Dedifferentiated amniotic fluid mesenchymal stem cell (primary cell): ENCODE measurements around the gene PAFAH1B1.
"Not testable (repeated sequence)": the region's sequence is repeated elsewhere in the genome, so short reads cannot be mapped to it uniquely, and the experiment has no call there.

Source experiments
- DNase-seq: peaks from one replicate; pipeline ENCODE4 v3.0.0-alpha.2; 2016; ENCODE audit errors: extremely low spot score

Gene PAFAH1B1

DNA sequence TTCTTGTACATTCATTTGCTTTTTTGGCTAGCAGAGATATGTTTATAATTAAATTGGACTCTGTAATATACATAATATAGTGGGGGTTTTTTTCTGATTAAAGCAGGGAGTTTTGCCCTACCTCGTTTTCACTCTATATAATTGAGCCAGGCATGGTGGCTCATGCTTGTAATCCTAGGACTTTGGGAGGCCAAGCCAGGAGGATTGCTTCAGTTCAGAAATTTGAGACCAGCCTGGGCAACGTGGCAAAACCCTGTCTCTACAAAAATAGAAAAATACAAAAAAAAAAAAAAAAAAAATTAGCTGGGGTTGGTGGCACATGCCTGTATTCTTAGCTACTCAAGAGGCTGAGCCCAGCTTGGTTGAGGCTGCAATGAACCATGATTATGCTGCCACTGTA lies 42.2 kb downstream of the PAFAH1B1 start:
- DNase-seq: no peak

DNA sequence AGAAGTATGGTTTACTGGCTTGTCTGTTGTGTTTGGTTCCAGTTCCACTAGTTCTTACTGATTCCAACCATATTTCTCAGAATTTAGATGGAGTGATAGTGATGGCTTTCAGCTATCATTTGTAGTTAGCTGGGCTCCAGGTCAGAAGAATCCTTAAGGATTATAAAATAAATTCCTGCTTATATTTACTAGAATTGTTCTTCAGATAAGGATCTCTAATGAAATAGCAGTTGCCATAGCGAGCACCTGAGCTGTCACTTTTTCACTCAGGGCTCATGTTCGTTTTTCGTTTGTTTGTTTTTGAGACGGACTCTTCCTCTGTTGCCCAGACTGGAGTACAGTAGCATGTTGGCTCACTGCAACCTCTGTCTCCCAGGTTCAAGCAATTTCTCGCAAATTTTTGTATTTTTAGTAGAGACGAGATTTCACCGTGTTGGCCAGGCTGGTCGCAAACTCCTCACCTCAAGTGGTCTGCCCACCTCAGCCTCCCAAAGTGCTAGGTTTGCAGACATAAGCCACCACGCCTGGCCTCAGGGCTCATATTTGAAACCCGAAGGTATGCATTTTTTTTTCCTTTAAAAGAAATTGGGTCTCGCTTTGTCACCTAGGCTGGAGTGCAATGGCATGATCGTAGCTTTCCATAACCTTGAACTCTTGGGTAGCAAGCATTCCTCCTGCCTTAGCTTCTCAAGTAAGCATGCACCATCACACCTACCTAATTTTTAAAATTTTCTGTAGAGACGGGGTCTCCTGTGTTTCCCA lies 42.9 kb downstream of the PAFAH1B1 start:
- no peak for DNase-seq

DNA sequence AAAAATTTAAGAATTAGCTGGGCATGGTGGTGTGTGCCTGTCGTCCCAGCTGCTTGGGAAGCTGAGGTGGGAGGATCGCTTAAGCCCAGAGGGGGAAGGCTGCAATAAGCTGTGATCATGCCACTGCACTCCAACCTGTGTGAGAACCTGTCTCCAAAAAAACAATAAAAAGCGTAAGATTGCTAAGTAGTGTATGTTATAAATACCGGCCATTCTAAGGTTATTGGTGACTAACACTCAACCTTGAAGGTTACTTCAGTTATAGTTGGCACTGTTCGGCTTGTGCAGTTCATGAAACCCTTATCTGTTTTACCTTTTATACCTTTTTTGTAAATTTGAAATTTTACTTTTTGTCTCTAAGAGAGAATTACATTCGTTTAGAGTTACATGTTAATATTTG lies 44.0 kb downstream of the PAFAH1B1 start:
- DNase-seq: no peak

DNA sequence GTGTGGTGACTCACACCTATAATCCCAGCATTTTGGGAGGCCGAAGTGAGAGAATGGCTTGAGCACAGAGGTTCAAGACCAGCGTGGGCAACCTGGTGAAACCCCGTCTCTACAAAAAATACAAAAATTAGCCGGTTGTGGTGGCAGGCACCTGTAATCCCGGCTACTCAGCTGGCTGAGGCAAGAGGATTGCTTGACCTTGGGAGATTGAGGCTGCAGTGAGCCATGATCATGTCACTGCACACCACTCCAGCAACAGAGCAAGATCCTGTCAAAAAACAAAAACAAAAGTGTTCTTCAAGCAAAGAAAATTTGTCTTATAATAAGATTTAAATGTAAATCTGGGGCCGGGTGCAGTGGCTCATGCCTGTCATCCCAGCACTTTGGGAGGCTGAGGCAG lies 51.5 kb downstream of the PAFAH1B1 start:
- DNase-seq: no peak

DNA sequence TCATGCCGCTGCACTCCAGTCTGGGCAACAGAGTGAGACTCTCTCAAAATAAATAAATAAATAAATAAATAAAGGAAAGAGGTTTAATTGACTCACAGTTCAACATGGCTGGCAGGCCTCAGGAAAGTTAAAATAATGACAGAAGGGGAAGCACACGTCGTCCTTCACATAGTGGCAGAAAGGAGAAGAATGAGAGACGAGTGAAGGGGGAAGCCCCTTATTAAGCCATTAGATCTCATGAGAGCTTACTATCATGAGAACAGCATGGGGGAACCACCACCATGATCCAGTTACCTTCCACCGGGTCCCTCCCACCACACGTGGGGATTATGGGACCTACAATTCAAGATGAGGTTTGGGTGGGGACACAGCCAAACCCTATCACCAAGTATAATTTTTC lies 54.5 kb downstream of the PAFAH1B1 start:
- no peak for DNase-seq

DNA sequence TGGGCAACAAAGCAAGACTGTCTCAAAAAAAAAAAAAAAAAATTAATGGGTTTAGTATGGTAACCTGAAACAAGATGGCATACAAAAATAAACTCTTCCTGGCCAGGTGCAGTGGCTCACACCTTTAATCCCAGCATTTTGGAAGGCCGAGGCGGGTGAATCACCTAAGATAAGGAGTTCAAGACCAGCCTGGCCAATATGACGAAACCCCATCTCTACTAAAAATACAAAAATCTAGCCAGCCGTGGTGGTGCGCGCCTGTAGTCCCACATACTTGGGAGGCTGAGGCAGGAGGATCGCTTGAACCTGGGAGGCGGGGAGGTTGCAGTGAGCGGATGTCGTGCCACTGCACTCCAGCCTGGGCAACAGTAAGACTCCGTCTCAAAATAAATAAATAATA lies 55.7 kb downstream of the PAFAH1B1 start:
- DNase-seq: no peak

DNA sequence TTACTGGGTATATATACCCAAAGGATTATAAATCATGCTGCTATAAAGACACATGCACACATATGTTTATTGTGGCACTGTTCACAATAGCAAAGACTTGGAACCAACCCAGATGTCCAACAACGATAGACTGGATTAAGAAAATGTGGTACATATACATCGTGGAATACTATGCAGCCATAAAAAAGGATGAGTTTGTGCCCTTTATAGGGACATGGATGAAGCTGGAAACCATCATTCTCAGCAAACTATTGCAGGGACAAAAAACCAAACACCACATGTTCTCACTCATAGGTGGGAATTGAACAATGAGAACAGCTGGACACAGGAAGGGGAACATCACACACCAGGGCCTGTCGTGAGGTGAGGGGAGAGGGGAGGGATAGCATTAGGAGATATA lies 59.5 kb downstream of the PAFAH1B1 start:
- not testable (repeated sequence) for DNase-seq

DNA sequence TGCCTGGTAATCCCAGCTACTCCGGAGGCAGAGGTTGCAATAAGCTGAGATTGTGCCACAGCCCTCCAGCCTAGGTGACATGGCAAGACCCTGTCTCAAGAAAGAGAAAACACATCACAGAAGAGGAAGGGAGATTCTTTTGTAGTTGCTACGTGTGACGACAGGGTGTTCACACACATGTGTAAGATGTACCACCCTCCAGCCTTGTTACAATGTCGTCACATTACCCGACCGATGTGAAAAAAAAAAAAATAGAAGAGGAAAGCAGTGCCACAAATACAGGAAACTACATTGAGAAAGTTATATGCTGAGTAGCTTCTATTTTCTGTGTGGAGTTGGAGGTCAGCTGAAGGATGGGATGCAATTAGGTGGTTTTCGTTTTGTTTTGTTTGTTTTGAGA lies 62.1 kb downstream of the PAFAH1B1 start:
- DNase-seq: no peak

DNA sequence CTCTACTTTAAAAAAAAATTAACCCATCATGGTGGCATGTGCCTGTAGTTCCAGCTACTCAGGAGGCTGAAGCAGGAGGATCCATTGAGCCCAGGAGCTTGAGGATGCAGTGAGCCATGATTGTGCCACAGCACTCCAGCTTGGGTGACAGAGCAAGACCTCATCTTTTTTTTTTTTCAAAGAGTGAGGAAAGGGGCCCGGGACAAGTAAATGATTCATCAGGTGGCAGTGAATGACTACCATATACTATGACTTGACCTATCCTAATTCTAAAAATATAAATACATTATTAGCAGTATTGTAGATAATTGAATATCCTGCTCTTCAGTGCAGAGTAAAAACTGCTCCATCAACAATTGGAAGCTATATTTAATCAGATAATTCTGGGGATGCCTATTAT lies 62.8 kb downstream of the PAFAH1B1 start:
- no peak for DNase-seq

DNA sequence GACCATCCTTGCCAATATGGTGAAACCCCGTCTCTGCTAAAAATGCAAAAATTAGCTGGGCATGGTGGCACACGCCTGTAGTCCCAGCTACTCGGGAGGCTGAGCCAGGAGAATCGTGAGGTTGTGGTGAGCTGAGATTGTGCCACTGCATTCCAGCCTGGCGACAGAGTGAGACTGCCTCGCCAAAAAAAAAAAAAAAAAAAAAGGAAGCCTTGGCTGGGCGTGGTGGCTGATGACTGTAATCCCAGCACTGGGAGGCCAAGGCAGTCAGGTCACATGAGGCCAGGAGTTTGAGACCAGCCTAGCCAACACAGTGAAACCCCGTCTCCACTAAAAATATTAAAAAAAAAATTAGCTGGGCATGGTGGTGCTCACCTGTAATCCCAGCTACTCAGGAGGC lies 65.9 kb downstream of the PAFAH1B1 start:
- not testable (repeated sequence) for DNase-seq

DNA sequence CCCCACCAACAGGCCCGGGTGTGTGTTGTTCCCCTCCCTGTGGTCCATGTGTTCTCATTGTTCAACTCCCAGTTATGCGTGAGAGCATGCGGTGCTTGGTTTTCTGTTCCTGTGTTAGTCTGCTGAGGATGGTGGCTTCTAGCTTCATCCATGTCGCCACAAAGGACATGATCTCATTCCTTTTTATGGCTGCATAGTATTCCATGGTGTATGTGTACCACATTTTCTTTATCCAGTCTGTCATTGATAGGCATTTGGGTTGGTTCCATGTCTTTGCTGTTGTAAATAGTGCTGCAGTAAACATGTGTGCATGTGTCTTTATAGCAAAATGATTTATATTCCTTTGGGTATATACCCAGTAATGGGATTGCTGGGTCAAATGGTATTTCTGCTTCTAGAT lies 67.0 kb downstream of the PAFAH1B1 start:
- DNase-seq: not testable (repeated sequence)

DNA sequence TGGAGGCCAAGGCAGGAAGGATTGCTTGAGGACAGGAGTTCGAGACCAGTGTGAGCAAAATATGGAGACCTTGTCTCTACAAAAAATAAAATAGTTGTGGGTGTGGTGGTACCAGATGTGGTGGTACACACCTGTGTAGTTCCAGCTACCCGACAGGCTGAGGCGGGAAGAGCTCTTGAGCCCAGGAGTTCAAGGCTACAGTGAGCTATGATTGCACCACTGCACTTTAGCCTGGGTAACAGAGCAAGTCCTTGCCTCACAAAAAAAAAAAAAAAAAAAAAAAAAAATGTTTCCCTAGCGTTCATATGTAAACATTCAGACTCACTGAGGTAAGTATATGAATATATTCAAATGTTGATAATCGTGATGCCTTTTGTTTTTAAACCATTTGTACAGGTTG lies 78.6 kb downstream of the PAFAH1B1 start:
- DNase-seq: no peak

DNA sequence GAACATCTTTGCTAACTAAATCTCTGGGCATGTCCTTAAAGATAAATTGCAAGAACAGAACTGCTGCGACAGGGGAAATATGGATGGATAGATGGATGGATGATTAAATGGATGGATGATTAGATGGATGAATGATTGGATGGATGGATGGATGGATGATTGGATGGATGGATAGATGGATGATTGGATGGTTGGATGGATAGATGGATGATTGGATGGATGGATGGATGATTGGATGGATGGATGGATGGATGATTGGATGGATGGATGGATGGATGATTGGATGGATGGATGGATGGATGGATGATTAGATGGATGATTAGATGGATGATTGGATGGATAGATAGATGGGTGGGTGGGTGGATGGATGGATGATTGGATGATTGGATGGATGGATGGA lies 85.8 kb downstream of the PAFAH1B1 start:
- not testable (repeated sequence) for DNase-seq

DNA sequence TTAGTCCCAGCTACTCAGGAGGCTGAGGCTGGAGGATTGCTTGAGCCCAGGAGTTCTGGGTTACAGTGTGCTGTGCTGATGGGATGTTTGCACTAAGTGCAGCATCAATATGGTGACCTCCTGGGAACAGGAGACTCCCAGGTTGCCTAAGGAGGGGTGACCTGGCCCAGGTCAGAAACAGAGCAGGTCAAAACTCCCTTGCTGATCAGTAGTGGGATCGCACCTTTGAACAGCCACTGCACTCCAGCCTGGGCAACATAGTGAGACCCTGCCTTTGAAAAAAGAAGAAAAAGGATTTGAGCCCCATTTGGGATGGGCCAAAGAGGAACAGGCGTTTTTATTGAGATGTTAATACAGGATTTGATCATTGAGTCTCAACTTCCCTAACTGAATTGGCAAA lies 87.5 kb downstream of the PAFAH1B1 start:
- DNase-seq: no peak

DNA sequence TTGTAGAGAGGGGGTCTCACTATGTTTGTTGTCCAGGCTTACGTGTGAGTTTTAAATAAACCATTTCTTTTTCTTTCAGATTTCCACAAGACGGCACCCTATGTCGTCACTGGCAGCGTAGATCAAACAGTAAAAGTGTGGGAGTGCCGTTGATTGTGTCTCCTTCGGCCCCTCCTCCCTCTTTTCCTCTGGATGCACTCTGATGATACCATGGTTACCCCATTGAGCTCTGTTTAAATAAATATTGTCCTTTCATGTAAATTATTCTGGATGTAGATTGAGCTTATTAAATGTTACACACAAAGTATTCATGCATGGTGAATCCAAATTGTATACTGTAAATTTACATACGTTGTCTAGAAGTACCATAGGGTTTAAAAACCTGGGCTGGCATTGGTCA lies 88.2 kb downstream of the PAFAH1B1 start:
- no peak for DNase-seq

DNA sequence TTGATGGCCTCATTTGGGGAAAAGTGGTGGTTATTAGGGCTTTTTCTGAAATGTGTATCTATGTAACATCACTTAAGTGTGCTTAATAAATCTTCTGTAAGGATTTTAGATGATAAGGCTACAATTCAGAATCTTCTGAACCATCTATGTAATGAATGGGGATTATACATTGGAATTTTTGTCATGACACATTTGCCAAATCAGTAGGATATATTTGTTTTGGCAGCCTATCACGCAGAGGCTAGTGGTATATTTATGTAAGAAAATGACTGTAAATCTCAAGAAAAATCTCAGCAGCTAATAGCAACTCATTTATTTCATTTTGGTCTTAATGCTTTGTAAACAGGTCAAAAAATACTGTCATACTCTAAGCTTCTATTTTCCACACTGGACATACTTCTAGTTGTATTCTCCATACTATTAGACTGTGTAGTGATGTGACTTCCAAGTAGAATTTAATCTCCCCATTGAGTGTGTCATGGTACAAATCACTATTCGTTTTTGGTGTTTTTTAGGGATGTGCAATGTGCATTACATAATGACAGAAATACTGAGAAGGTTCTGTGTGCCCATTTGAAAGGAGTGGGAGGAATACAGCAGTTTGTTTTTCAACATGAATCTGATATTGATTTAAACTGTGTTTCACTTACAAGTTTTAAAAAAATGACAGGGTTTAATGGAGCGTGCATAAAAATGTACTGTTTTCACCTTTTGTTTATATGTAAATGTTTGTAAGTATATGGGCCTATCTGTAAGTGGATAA lies 88.9 kb downstream of the PAFAH1B1 start:
- DNase-seq: no peak

DNA sequence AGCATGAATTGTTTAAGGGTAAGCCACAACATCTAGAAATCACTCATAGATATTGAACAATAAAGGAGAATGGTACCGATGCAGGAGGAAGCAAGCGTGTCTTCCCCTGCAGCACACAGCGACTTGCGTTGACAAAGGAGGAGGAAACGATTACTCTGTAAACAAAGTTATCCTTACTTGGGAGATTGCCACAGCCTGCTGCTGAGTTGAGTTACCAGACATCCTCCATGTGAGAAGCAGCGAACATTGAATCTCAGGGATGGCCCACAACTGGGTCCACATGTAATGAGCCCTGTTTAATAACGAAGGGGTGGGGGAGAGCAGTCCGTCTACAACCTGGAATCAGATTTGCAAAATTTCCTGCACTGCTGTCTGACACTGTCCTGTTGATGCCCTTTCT lies 90.5 kb downstream of the PAFAH1B1 start:
- DNase-seq: no peak

DNA sequence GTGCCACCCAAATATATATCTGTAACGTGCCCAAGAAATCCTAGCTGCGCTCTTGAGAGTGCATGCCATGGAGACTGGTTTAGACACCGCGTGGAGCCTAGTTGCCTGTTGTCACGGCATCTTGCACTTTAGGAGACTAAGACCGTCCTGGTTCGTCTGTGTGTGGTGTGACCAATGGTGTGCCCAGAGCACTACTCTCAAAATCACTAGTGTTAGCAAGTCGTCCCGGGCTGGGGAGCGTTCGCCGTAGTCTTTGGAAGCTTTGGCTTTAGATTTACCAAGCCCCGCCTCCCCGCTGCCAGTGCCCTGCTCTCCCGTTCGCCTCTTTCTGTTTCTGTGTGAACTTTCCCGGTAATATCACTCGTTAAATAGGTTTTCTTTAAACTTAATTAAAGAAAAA lies 91.1 kb downstream of the PAFAH1B1 start:
- no peak for DNase-seq

DNA sequence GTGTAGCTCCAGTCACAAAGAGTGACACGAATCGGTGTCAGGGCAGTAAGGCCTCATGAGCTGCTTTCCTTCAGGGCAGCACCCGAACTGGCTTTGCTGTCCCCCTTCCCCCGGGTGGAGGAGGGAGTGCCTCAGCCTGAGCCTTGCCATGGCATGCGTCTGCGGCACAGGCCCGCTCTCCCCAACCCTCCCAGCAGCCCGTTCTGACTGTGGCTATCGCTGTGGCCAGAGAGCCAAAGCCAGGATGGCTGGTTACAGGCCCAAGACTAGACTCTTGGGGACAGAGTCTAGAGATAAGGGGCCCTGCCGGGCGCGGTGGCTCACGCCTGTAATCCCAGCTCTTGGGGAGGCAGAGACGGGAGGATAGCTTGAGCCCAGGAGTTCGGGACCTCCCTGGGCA lies 92.2 kb downstream of the PAFAH1B1 start:
- DNase-seq: no peak

DNA sequence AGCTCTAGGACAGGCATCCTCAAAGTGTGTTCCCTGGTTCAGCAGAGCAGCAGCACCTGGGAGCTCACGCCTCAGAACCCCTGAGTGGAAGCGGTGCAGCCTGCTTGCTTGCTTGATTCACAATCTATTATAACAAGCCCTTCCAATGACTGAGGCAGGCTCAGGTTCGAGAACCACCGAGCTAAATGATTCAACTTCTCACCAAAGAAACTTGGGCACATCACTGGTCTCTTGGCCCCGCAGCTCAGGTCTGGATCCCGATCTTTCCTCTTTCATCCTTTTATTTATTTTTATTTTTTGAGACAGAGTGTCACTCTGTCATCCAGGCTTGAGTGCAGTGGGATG lies 93.6 kb downstream of the PAFAH1B1 start:
- DNase-seq: no peak

DNA sequence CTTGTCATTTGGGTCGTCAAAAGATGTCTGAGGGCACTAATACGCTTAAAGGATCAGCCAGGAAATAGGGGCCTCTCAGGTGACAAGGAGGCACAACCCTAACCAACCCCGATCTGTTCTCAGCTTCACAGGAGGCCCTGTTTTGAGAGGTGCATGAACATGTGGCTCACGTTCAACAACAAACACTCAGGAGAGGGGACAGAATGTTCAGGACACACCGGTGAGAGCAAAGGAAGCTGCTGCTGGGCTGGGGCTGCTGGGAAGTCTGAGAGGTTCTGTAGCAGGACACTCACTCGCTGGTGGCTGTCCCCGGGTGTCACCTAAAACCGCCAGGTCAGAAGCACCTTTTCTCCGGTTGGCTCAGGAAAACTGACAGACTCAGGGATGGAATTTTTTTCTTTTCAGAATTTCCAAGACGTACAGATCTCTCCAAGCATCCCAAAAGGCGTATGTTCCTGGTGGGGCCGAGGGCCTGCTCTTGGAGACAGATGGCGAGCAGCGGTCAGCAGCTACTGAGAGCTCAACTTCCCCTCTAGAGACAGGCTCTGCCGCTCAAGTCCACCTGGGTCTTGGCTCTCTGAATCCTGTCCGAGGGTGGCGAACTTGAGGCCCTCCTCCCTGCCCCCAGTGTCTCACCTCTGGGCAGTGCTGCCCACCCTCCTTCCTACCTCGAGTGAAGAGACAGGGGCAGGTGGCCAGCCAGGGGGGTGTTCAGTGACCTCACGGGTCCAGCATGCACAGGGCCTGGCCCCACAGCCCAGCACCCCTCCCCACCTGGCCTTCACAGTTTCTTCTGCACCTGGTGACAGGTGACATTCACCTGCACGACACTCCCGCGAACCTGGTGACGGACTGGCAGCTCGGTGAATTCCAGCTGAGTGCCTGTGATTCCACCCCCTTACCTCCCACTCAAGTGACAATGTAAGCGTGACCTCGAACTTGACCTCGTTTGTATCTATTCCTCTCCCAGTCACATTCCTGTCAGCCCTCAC lies 95.2 kb downstream of the PAFAH1B1 start:
- DNase-seq: no peak

DNA sequence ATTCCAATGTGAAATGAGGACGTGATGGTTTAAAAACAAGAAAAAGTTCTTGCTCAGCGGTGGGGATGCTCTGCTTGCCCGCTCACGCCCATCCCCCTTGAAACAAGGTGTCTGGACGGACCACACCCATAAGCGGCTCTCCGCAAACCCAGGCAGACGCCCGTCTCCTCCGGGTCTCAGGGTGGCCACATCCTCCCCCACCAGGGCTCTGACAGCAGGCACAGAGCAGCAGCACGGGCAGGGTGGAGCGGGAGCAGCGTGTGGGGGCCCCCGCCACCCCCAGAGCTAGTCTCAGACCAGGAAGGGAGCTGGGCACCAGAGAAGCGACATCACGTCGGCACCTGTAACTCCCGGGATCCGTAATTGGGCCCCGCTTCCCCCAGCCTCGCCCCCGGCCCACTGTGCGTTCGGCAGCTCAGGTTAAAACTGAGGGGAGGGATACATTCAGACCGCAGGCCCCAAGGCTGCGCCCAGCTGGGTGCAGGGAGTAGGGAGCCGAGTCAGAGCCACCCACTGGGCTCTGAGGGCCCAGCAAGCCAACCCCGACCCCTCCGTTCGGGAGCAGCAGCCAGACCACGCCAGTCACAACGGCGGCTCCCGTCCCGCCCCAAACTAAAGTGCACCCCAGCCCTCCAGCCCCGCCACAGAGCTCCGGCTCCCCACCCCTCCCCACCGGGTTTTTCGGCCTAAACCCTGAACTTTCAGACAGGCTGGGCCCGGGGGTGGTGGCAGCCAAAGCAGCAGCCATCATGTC lies 96.1 kb downstream of the PAFAH1B1 start:
- no peak for DNase-seq
